GM19467 (cell line): ENCODE results near the gene VSIG8.

Experiments used
- ATAC-seq: cut with Tn5 transposase; IDR thresholded peaks from one replicate; pipeline ENCODE4 v1.9.1; 2021; ENCODE audit warnings: mild to moderate bottlenecking, moderate library complexity; ENCODE audit not compliant: unreplicated experiment

VSIG8 gene

DNA sequence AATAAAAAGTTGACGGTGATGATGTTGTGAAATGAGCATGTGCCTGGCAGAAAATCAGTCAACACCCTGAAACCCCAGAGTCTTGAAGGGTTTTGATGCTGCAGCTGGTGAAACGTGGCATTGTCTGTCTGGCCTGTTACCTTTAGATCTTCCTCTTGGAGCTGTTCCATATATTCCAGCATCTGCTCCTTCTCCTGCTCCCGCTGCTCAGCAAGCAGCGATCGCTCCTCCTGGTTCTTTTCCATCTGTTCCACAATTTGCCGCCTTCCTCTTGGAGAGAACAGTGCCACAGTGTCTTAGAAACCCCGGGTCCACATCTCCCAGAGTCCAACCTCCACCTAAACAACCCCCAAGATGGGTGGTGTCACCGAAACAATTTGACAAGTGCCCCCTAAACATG, 21.8 kb upstream of the VSIG8 start:
- no peak for ATAC-seq

DNA sequence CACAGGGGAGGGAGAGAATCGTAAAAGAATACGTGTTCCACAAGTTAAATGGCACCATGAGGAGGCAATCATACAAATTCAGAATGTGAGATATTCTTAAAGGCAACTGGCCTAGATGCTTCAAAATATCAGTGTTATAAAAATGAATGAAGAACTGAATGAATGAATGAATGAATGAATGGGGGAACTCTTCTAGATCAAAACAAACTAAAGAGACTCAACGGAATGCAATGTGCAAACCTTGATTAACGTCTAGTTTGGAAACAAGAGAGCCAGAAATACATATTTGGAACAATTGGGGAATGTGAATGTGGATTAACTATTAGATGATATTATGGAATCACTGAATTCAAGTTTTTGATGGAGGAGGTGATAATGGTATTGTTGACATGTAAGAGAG, 20.7 kb upstream of the VSIG8 start:
- ATAC-seq = no peak

DNA sequence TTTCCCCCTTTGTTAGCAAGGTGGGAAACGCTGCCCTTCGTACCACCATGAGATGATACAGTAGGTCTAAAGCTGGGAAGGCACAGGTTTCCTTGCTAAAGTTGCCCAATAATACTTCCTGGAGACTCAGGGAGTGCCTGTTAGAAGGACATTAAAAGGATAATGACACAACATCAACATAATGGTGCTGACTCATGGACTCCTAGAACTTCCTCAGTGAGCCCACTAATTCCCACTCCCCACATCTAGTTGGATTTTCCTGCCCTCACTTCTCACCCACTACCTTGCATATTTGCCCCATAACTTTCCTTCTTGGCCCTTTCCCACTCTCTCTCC, 20.0 kb upstream of the VSIG8 start:
- no peak for ATAC-seq

DNA sequence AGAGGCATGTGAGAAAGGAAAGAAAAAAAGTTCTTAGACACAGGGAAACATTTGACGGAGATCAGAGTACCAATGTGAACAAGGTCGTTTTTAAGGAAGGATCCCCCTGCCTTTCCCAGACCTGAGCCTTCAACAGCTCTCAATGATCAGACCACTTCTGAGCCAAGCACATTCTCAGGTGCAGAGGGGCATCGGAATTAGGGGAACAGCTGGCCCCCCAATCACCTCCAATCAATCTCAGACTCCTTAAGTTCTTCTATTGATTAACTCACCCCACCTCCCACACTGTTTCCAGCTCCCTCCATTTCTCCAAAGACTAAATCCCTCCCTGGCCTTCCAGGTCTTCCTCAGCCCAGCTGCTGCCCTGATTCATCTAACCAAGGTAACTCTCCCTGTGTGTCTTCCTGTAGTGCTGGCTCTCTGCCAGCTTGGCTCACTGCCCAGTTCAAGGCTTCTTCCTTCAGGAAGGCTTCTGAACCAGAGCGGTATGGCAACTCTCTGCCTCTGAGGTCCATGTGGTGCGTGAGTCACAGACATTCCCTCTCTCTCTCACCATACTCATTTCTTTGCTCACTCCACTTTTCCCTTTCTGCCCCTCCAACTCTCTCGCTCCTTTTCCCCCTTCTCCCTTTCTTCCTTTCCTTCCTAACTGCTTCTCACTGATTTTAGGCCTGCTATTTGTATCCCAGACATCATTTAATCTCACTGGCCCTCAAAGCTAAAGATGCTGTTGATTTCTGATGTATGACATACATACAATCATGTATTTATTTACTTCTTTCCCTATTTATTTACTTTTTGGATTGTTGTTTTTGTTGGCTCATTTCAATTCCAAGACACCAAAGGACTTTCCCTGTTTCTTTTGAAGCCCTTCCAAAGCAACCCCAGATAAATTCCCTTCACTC, 19.4 kb upstream of the VSIG8 start:
- no peak for ATAC-seq

DNA sequence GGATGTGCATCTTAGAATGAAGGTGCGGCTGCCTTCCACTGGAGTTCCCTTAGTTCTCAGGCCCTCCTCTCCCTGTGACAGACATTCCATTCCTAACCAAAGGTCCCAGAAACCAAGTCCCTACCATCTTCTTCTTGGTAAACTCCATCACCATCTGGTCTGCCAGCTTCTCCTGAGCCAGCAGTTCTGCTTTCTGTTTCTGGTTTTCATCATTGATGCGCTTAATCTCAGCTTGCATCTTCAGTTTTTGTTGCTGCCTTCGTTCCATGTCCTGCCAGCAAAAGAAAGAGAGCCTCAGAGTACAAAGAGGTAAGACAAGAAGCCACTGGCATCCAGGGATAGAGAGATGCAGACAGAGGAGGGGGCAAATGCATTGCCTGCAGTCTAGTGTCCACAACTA, 18.0 kb upstream of the VSIG8 start:
- no peak for ATAC-seq

DNA sequence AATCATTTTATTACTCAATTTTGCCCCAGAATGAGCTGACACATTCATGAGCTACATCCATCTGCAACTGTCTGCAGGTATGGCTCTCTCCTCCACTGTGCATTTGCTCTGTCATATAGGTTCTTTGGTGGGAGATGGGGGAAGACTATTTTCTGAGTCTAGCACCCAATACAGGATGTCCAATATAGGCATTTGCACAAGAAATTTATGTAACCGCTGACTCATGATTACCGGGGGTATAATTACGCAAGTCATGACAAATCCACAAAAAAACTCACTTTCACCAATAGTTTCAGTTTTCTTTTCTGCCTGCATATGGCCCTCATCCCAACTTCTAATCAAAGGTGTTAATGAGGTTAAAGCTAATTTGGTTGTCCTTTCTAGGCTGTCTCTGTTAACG, 17.5 kb upstream of the VSIG8 start:
- ATAC-seq = no peak

DNA sequence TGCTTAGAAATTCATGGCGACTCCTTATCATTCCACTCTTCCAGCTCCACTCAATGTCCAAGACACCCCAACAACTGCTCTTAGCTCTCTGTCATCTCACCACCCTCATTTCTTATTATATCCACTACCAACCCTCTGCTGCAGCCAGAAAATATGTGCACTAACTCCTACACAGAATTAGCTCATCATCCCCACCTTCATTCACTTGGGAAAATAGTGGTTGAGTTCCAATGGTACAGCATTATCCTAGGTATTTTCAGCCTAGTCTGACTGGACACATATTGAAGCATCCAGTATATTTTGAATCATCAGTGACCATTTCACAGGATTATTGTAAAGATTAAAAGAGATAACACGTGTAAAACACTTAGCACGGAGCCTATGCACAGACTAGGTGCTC, 16.7 kb upstream of the VSIG8 start:
- no peak for ATAC-seq

DNA sequence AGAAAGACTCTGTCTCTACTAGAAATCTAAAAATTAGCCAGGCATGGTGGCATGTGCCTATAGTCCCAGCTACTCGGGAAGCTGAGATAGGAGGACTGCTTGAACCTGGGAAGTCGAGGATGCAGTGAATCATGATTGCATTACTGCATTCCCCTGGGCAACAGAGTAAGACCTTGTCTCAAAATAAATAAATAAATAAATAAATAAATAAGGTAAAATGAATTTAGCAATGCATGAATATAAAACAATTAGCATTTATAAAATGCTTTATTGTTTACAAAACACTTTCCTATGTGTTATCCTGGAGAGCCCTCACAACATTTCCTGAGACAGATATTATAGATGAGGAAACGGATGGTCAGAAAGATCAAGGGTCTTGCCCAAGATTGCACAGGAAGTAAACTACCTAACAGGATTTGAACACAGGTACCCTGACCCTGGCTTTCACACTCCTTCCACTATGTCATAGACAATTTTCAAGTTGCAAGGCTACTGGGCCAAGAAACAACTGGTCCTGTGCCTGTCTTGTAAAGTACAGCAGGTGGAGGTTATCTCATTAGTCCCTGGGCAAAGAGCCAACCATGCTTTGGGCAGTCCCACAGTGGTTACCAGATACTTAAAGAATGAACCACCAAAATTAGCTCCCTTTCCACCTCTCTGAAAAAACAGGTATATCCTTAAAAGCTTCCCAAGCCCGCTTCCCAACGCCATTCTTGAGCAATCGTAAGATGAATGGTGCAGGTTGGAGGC, 15.4 kb upstream of the VSIG8 start:
- ATAC-seq = no peak

DNA sequence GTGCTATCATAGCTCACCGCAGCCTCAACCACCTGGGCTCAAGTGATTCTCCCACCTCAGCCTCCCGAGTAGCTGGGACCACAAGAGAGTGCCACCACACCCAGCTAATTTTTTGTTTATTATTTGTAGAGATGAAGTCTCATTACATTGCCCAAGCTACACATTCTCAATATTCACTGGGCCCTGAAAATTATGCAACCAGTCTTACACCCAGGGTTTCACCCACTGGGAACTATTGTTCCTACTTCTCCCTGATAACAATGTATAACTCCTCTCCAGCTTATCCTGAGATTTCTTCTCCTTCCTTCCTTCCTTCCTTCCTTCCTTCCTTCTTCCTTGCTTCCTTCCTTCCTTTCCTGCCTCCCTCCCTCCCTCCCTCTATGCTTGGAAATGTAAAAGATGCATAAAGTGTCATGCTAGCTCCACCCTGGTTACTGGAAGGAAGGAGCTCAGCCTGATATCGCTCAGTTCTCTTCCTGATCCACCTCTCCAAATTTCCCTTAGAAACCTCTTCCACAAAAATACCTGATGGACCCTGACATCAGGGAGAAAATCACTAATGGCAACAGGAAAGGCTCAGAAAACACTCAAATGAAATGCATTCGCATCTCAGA, 11.2 kb upstream of the VSIG8 start:
- no peak for ATAC-seq

DNA sequence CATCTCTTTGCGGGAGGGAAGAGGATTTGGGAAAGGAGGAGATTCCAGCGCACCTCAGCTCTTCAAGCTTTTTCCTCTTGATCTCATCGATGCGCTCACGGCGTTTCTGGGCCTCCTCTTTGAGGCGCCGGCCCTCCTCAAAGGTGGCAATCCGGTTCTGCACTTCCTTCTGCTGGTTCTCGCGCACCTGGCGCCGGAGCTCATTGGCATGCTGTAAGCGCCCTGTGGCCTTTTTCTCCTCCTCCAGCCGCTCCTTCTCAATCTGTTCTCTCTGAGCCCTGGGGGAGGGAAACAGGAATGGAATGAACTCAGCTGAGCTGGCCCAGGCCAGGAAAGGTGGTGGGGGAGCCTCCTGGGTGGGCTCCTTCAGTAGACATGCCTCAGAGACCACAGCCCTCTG, 10.4 kb upstream of the VSIG8 start:
- ATAC-seq = no peak

DNA sequence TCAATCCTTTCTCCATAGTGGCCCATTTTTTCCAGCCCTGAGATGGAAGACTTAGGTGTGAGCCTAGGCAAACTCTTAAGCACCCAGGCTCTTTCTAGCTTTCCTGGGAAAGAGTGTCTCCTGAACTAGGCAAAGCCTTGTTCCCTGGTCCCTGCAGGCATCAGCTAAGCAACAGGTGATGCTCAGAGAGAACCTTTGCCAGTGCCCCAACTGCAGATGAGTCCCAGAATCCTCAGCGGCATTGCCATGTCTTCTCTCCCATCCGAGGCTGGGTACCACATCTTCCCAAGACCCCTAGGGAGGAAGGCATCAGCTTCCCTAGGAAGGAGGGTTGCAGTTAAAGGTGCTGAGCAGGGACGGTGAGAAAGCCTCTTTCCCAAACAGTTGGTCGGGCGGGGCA, 8.2 kb upstream of the VSIG8 start:
- ATAC-seq = no peak

DNA sequence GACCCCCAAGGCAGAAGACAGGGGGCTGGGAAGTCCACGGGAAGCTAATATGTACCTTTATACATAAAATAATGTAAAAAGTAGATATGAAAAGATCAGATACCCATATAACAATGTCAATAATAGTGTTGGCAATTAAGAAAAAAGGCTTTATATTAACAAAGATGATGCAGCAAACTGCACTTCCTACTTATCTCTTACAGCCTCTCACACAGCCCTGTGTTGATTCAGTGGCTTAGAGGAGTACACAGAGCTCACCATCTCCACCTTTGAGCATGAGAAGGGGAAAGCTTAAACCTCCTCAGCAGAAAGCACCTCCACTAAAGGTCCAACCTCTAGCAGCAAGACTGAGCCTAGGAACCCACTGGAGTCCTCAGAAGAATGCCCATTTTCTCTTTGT, 7.2 kb upstream of the VSIG8 start:
- ATAC-seq = no peak

DNA sequence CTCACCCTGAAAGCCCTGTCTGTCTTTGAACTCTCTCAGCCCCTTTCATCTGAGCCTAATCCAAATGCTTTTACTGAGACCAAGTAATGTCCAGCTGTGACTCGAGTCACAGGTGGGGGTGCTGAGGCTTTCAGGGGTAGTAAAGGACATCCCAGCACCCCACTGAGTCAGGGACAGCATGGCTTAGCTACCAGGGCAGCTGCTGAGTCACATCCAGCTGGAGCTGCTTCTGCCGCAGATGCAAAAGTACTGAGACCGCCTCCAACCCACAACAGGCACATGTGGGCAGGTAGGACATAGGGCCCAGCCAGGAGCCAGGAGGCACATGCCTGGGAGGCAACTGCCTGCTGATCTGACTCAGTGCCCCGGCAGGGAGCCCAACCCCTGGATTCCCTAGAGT, 6.7 kb upstream of the VSIG8 start:
- ATAC-seq = no peak

DNA sequence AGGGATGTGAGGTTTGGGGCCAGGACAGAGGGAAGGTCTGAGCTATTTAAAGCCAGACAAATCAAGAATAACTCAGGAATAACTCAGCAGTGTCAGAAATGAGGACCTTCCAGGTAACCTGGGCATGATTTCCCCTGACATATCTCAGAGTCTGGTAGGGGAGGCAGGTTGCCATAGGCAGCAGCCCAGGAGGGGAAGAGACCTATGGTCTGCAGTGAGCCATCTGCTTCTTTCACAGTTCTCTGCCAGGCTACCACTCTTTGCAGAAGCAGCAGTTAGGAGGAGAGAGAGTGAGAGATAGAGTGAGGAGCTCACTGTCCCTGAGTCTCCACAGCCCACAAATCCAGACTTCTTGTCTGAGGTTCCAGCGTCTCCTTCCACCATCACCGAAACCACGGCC, 6.3 kb upstream of the VSIG8 start:
- ATAC-seq = no peak

DNA sequence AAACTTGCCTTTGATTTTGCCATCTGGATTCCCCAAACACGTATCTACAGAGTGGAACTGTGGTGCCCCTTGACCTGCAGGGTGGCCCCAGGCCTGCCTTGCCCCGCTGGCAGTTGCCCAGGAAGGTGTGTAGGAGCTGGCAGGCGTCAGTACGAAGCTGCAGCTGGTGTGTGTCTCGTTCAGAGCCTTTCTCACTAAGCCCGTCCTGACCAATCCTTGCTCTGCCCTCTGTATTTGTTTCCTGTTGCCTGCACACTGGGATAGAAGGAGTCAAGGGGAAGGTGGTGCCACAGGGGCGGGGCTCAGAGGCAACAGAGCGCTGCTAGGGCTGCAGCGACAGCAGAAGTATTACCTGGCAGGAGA, 5.2 kb upstream of the VSIG8 start:
- no peak for ATAC-seq

DNA sequence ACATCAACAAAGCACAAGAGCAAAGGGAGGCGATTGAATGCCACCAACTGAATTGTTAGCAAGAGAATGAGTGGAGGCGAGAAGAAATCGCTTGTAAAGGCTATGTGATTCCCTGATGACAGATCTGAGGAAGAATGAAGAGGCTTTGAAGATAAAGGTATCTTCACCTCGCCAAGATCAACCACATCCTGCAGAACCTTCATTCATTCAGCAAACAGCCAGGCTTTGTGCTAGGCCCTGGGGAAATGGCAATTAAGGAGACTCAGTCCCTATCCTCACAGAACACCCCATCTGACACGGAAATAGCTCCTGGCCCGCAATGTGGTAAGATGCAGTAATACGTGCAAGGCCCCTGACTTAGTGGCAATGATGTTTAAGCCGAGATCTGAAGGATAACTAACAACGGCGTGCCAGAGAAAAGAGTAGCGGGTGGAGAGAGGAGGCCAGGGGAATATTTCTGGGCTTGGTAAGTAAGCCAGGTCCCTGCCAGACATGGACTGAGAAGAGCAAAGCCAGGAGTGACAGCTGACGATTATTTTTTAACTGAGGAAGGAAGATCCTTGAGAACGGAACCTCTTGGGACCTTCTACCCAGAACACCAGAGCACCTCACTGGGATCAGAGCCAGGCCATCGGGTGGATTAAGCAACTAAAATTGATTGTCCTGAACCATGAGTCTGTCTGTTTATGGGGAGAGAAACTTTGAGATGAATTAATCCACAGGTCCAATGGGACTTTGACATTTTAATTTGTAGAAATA, 4.6 kb upstream of the VSIG8 start:
- ATAC-seq = no peak

DNA sequence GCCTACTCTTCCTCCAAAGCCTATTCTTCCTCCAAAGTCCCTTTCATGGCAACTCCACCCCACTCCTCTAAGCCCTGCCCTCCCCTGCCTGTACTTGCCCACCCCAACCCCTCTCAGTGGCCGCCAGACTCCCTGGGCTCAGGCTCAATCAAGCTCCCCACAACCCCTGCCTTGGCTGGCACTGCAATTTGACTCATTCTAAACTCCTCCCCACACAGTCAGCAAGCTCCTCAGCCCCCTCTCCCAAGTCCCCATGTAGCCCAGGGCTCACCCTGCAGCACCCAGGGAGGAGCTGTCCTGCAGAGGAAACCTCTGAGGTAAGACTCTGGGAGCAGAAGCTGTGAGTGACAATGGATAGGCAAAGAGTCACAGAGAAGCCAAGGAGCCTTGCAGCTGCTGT, 3.6 kb upstream of the VSIG8 start:
- no peak for ATAC-seq

DNA sequence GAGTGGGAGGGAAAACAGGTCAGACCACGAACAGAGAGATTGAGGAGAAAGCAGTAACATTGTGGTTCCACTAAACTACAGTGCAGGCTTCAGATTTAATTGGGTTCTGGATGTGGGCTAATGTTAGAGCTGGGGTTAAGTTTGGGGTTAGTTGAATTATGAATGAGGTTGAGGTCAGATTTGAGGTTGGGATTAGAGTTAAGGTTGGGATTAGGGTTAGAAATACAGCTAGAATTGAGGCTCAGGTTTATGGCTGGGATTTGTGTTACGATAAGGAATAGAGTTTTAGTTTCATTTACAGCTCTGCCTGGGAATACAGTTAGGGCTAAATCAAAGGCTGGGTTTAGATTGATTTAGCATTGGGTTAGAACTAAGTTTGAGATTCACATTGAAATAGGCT, 1.8 kb upstream of the VSIG8 start:
- no peak for ATAC-seq

DNA sequence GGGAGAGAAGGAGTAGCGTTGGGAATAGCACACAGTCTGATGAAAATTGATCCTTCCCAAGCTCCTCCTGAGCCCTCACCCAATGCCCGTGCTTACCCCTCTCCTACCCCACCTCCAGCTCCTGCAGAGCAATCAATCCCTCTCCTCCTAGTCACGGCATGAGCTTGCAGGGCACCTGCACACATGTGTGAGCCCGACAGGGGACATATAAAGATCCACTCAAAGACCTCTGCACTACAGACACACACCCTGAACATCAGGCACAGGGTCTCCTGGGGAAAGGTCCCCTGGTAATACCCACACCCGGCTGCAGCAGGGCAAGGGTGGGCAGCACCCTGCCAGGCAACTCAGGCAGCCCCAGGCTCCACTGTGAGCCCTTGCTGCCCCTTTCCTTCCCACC, 426 bp downstream of the VSIG8 start:
- no peak for ATAC-seq

DNA sequence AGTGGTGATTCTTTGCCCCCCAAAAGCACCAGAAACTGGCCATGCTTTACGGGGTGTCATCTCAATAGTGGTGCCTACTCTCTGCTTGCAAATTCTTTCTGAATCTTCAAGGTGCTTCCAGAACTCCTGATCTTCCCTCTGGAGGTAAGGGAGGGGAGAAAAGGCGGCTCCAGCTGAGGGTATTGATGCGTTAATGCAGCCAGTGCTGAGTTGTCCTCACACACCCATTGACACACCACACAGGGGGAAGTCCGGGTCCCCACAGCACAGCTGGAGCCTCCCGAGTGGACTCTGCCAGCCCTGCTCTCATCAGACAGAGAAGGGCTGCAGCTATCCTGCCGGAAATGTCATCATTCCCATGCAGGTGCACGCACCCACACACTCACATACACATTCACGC, 1.2 kb downstream of the VSIG8 start:
- ATAC-seq = no peak

DNA sequence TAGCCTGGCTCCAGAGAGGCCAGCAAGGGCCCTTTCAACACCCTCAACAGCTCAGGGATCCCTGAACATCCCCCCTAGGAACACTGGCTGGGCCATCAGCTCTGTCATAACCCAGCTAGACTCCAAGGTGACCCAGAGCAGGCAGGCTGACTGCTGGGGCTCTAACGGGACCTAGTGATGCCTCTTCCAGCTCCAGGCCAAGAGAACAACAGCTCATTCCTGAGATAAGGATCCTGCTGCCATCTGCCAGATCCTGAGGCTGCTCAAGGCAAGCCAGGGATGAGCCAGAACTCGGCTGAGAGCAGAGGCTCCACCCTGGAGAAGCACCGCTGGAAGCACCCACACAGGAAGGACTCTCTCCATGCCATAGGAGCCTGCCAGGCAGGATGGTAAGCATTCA, 2.0 kb downstream of the VSIG8 start:
- ATAC-seq = no peak
